HepG2 (cell line): ENCODE data around the gene YBX2. TPM values are rescaled to one million over a fixed set of nuclear protein-coding genes. Genes with fewer than 3 reads are reported as not detected.

Source experiments
- ELF3 ChIP-seq: IDR thresholded peaks from 2 replicates; pipeline ENCODE4 v1.6.1; 2016; ENCODE audit warnings: missing genetic modification reagents, missing compliant biosample characterization
- GTF3A ChIP-seq: sonication (generic); formaldehyde crosslinking; conservative IDR thresholded peaks from 2 replicates; pipeline ENCODE4 v1.4.0; 2020; ENCODE audit warnings: mild to moderate bottlenecking, missing genetic modification reagents
- MEIS1 ChIP-seq: sonication (generic); formaldehyde crosslinking; IDR thresholded peaks from 2 replicates; pipeline ENCODE4 v1.9.0; 2021; ENCODE audit warnings: mild to moderate bottlenecking, missing genetic modification reagents, moderate library complexity, borderline replicate concordance
- NFE2L1 ChIP-seq: sonication (generic); formaldehyde crosslinking; IDR thresholded peaks from 2 replicates; pipeline ENCODE4 v1.4.0; 2020; ENCODE audit warnings: missing genetic modification reagents, mild to moderate bottlenecking, borderline replicate concordance
- PITX1 ChIP-seq: sonication (generic); formaldehyde crosslinking; IDR thresholded peaks from 2 replicates; pipeline ENCODE4 v1.5.1; 2020; ENCODE audit warnings: mild to moderate bottlenecking, missing genetic modification reagents
- SOX6 ChIP-seq, 2 experiments: fragments of 450-650 bp in 1 of 2; sonication (generic) in 1 of 2; formaldehyde crosslinking in 1 of 2; IDR thresholded peaks; 2 replicates each; pipeline versions ENCODE4 v1.4.0 to v1.6.1; 2017 to 2020; ENCODE audit warnings: antibody characterized with exemption in 1 of 2, mild to moderate bottlenecking in 1 of 2, missing genetic modification reagents in 1 of 2
- ZFP36L1 ChIP-seq: sonication (generic); formaldehyde crosslinking; IDR thresholded peaks from 2 replicates; pipeline ENCODE4 v1.8.0; 2022; ENCODE audit warnings: mild to moderate bottlenecking, missing genetic modification reagents, moderate library complexity
- ZNF670 ChIP-seq: sonication (generic); formaldehyde crosslinking; IDR thresholded peaks from 2 replicates; pipeline ENCODE4 v1.8.0; 2022; ENCODE audit warnings: mild to moderate bottlenecking, missing genetic modification reagents, borderline replicate concordance
- ZNF780A ChIP-seq: sonication (generic); formaldehyde crosslinking; IDR thresholded peaks from 2 replicates; pipeline ENCODE4 v1.8.0; 2022; ENCODE audit warnings: mild to moderate bottlenecking, missing genetic modification reagents, moderate library complexity
- polyA plus RNA-seq, 8 experiments: library from polyadenylated mRNA; depleted of rRNA in 3 of 8; stranded (reverse) in 7 of 8; unstranded in 1 of 8; fragments of >200 nt; fragmentation: Illumina TruSeq in 4 of 8; extraction: Trizol in 4 of 8; gene quantifications; 2 replicates each; pipeline versions ENCODE4 v1.2.1 to v1.2.3, GENCODE V29; 2011 to 2016; ENCODE audit warnings: low read depth in 4 of 8, missing spikeins in 1 of 8, mixed read lengths in 1 of 8; ENCODE audit not compliant: insufficient read depth in 1 of 8
- total RNA-seq, 5 experiments: library from RNA; depleted of rRNA; stranded (reverse); fragments of >200 nt; fragmentation: Illumina TruSeq; extraction: Trizol; gene quantifications; 2 replicates each; pipeline ENCODE4 v1.2.3, GENCODE V29; 2016; ENCODE audit warnings: low read depth in 1 of 5
- TF ChIP-seq, protein P1 (sequence below): sonication (generic); formaldehyde crosslinking; IDR thresholded peaks from 2 replicates; pipeline ENCODE4 v1.4.0; 2020; ENCODE audit warnings: missing genetic modification reagents
- TF ChIP-seq, protein P2 (sequence below): sonication (generic); formaldehyde crosslinking; IDR thresholded peaks from 2 replicates; pipeline ENCODE4 v1.8.0; 2023; ENCODE audit warnings: mild to moderate bottlenecking, missing genetic modification reagents
- TF ChIP-seq, protein P3 (sequence below): sonication (generic); formaldehyde crosslinking; IDR thresholded peaks from 2 replicates; pipeline ENCODE4 v1.5.1; 2020; ENCODE audit warnings: mild to moderate bottlenecking, missing genetic modification reagents, moderate library complexity
- TF ChIP-seq, protein P4 (sequence below): sonication (generic); formaldehyde crosslinking; IDR thresholded peaks from 2 replicates; pipeline ENCODE4 v1.4.0; 2020; ENCODE audit warnings: missing genetic modification reagents, borderline replicate concordance
- TF ChIP-seq, protein P5 (sequence below): IDR thresholded peaks from 2 replicates; pipeline ENCODE4 v1.6.1; 2016; ENCODE audit warnings: low read depth

YBX2 gene
- total and polyA plus RNA-seq, 2 of the 13 experiments (the other 11 are each of a cell fraction or from before 2014, with no cell fraction given), result 0.12 to 0.22 TPM

DNA sequence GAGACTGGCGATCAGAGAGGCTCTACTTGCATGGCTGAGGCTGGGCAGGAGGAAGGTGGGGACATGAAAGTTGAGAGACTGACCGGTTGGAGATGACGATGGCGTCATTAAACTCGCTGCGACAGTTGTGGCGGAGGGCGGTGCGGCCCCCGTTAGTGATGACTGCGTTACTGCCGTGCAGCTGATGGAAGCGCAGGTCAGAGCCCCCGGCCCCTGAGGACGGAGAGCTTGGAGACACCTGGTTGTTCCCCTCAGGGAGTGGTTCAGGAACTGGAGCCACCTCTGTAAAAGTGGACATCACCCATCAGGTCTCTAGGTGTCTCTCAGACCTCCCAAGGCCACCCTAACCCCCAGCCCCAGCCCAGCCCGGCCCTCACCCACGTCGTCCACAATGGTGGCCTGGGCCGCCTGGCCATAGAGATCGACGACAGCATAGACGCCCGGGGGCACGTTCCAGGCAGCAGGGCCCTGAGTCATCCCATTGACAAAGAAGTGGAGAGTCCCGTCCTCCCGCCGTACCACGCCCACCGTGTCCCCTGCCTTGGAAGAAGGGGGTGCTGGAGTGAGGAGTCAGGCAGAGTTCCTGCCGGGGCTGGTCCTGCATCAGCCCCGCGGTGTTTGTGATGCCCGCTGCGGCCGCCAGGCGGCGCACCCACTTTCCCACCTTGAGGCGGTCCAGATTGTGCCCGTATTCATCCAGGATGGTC is 29.4 kb upstream of the YBX2 start (continued):
- TF ChIP-seq, protein P1, sequence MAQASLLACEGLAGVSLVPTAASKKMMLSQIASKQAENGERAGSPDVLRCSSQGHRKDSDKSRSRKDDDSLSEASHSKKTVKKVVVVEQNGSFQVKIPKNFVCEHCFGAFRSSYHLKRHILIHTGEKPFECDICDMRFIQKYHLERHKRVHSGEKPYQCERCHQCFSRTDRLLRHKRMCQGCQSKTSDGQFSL (CRISPR knock-in tag), result no peak
- no peak for TF ChIP-seq MEIS1 (CRISPR knock-in tag)
- TF ChIP-seq, protein P2, sequence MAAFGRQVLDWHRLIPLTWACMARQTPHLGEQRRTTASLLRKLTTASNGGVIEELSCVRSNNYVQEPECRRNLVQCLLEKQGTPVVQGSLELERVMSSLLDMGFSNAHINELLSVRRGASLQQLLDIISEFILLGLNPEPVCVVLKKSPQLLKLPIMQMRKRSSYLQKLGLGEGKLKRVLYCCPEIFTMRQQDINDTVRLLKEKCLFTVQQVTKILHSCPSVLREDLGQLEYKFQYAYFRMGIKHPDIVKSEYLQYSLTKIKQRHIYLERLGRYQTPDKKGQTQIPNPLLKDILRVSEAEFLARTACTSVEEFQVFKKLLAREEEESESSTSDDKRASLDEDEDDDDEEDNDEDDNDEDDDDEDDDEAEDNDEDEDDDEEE (CRISPR knock-in tag), result no peak
- no peak for TF ChIP-seq GTF3A (CRISPR knock-in tag)
- TF ChIP-seq, protein P3, sequence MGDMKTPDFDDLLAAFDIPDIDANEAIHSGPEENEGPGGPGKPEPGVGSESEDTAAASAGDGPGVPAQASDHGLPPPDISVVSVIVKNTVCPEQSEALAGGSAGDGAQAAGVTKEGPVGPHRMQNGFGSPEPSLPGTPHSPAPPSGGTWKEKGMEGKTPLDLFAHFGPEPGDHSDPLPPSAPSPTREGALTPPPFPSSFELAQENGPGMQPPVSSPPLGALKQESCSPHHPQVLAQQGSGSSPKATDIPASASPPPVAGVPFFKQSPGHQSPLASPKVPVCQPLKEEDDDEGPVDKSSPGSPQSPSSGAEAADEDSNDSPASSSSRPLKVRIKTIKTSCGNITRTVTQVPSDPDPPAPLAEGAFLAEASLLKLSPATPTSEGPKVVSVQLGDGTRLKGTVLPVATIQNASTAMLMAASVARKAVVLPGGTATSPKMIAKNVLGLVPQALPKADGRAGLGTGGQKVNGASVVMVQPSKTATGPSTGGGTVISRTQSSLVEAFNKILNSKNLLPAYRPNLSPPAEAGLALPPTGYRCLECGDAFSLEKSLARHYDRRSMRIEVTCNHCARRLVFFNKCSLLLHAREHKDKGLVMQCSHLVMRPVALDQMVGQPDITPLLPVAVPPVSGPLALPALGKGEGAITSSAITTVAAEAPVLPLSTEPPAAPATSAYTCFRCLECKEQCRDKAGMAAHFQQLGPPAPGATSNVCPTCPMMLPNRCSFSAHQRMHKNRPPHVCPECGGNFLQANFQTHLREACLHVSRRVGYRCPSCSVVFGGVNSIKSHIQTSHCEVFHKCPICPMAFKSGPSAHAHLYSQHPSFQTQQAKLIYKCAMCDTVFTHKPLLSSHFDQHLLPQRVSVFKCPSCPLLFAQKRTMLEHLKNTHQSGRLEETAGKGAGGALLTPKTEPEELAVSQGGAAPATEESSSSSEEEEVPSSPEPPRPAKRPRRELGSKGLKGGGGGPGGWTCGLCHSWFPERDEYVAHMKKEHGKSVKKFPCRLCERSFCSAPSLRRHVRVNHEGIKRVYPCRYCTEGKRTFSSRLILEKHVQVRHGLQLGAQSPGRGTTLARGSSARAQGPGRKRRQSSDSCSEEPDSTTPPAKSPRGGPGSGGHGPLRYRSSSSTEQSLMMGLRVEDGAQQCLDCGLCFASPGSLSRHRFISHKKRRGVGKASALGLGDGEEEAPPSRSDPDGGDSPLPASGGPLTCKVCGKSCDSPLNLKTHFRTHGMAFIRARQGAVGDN (CRISPR knock-in tag), result peak; percentile 48
- TF ChIP-seq ELF3 (CRISPR knock-in tag), result no peak
- TF ChIP-seq, protein P4, sequence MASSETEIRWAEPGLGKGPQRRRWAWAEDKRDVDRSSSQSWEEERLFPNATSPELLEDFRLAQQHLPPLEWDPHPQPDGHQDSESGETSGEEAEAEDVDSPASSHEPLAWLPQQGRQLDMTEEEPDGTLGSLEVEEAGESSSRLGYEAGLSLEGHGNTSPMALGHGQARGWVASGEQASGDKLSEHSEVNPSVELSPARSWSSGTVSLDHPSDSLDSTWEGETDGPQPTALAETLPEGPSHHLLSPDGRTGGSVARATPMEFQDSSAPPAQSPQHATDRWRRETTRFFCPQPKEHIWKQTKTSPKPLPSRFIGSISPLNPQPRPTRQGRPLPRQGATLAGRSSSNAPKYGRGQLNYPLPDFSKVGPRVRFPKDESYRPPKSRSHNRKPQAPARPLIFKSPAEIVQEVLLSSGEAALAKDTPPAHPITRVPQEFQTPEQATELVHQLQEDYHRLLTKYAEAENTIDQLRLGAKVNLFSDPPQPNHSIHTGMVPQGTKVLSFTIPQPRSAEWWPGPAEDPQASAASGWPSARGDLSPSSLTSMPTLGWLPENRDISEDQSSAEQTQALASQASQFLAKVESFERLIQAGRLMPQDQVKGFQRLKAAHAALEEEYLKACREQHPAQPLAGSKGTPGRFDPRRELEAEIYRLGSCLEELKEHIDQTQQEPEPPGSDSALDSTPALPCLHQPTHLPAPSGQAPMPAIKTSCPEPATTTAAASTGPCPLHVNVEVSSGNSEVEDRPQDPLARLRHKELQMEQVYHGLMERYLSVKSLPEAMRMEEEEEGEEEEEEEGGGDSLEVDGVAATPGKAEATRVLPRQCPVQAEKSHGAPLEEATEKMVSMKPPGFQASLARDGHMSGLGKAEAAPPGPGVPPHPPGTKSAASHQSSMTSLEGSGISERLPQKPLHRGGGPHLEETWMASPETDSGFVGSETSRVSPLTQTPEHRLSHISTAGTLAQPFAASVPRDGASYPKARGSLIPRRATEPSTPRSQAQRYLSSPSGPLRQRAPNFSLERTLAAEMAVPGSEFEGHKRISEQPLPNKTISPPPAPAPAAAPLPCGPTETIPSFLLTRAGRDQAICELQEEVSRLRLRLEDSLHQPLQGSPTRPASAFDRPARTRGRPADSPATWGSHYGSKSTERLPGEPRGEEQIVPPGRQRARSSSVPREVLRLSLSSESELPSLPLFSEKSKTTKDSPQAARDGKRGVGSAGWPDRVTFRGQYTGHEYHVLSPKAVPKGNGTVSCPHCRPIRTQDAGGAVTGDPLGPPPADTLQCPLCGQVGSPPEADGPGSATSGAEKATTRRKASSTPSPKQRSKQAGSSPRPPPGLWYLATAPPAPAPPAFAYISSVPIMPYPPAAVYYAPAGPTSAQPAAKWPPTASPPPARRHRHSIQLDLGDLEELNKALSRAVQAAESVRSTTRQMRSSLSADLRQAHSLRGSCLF (CRISPR knock-in tag), result no peak
- TF ChIP-seq NFE2L1 (CRISPR knock-in tag), result no peak
- no peak for TF ChIP-seq ZNF780A (CRISPR knock-in tag)
- no peak for TF ChIP-seq SOX6 (IDR thresholded peaks at IDR 0.05)
- TF ChIP-seq SOX6 (CRISPR knock-in tag; IDR thresholded peaks at IDR 0.05), result no peak
- TF ChIP-seq, protein P5, sequence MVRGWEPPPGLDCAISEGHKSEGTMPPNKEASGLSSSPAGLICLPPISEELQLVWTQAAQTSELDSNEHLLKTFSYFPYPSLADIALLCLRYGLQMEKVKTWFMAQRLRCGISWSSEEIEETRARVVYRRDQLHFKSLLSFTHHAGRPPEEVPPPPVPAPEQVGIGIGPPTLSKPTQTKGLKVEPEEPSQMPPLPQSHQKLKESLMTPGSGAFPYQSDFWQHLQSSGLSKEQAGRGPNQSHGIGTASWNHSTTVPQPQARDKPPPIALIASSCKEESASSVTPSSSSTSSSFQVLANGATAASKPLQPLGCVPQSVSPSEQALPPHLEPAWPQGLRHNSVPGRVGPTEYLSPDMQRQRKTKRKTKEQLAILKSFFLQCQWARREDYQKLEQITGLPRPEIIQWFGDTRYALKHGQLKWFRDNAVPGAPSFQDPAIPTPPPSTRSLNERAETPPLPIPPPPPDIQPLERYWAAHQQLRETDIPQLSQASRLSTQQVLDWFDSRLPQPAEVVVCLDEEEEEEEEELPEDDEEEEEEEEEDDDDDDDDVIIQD (CRISPR knock-in tag), result no peak
- no peak for TF ChIP-seq PITX1 (CRISPR knock-in tag)
- no peak for TF ChIP-seq ZNF670 (CRISPR knock-in tag)
- no peak for TF ChIP-seq ZFP36L1 (CRISPR knock-in tag)
